ENCODE measurements around the gene CDKN1C.
"Not testable (repeated sequence)": the region's sequence is repeated elsewhere in the genome, so short reads cannot be mapped to it uniquely, and the experiment has no call there.

Gene CDKN1C

GRCh38 chr11:2912498-2912897 is 26.9 kb upstream of the CDKN1C start:
- H3K4me3 ChIP-seq (ENCODE audit: low read depth, low read length), result no peak overlapping the region
- TF ChIP-seq, protein P1, sequence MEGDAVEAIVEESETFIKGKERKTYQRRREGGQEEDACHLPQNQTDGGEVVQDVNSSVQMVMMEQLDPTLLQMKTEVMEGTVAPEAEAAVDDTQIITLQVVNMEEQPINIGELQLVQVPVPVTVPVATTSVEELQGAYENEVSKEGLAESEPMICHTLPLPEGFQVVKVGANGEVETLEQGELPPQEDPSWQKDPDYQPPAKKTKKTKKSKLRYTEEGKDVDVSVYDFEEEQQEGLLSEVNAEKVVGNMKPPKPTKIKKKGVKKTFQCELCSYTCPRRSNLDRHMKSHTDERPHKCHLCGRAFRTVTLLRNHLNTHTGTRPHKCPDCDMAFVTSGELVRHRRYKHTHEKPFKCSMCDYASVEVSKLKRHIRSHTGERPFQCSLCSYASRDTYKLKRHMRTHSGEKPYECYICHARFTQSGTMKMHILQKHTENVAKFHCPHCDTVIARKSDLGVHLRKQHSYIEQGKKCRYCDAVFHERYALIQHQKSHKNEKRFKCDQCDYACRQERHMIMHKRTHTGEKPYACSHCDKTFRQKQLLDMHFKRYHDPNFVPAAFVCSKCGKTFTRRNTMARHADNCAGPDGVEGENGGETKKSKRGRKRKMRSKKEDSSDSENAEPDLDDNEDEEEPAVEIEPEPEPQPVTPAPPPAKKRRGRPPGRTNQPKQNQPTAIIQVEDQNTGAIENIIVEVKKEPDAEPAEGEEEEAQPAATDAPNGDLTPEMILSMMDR (IDR thresholded peaks at IDR 0.05; ENCODE audit: low read depth, low read length, missing control alignments), result no peak
- no peak for DNase-seq (ENCODE audit: low read depth)

- H3K4me3 ChIP-seq (ENCODE audit: low read depth, low read length), result no peak overlapping the region
- DNase-seq (ENCODE audit: low read depth), result no peak
- TF ChIP-seq, protein P1 (IDR thresholded peaks at IDR 0.05; ENCODE audit: low read depth, low read length, missing control alignments), result no peak
Measured at GRCh38 chr11:2911785-2912391, 26.3 kb upstream of the CDKN1C start.

- no peak for DNase-seq (ENCODE audit: low read depth)
- H3K4me3 ChIP-seq (ENCODE audit: low read depth, low read length), result no peak overlapping the region
- TF ChIP-seq, protein P1 (IDR thresholded peaks at IDR 0.05; ENCODE audit: low read depth, low read length, missing control alignments), result no peak
Measured at GRCh38 chr11:2911088-2911784, 25.7 kb upstream of the CDKN1C start.

DNA sequence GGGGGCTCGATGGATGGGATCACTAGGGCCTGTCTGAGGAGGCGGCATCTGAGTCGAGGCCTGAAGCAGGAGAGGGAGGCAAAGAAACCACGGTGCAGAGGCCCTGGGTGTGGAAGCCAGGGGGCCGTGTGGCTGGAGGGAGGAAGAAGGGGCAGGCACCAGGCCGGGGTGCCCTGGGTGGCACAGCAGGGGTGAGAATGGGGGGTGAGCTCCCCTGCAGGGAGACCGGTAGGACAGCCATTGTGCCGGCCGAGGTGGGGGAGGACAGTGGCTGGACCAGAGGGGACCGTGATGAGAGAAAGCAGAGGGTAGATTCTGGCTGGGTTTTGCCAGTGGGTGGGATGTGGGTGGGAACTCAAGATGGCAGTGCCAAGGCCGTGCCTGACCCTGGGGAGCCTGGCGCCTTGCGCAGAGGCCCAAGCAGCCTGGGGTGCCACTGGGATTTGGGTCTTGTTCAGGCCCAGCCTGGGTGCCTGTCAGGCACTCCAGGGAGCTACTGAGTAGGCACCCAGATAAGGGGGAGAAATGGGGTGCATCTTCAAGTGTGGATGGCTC is 24.9 kb upstream of the CDKN1C start:
- TF ChIP-seq, protein P1 (IDR thresholded peaks at IDR 0.05; ENCODE audit: low read depth, low read length, missing control alignments), result no peak
- no peak for DNase-seq (ENCODE audit: low read depth)
- no peak overlapping the region for H3K4me3 ChIP-seq (ENCODE audit: low read depth, low read length)

- no peak for DNase-seq (ENCODE audit: low read depth)
- TF ChIP-seq, protein P1 (IDR thresholded peaks at IDR 0.05; ENCODE audit: low read depth, low read length, missing control alignments), result no peak
- H3K4me3 ChIP-seq (ENCODE audit: low read depth, low read length), result no peak overlapping the region
Measured at GRCh38 chr11:2909133-2909902, 23.7 kb upstream of the CDKN1C start.

DNA sequence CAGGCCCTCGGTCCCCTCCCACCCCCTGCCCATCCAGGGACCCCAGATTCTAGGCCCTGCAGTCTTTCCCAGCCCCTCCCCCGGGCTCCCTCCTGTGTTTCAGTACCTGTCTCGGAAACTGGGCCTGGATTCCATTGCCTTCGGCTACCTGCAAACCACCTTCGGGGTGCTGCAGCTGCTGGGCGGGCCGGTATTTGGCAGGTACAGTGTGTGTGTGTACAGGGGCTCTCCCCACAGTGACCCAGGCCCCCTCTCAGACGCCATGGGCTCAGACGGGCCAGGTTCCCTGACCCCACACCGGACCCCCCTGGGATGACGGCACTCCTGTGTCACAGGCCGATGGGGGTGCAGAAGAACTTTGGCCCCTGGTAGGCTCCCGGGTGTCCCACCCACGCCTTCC is 22.6 kb upstream of the CDKN1C start:
- DNase-seq (ENCODE audit: low read depth), result no peak
- TF ChIP-seq, protein P1 (IDR thresholded peaks at IDR 0.05; ENCODE audit: low read depth, low read length, missing control alignments), result no peak
- no peak overlapping the region for H3K4me3 ChIP-seq (ENCODE audit: low read depth, low read length)

DNA sequence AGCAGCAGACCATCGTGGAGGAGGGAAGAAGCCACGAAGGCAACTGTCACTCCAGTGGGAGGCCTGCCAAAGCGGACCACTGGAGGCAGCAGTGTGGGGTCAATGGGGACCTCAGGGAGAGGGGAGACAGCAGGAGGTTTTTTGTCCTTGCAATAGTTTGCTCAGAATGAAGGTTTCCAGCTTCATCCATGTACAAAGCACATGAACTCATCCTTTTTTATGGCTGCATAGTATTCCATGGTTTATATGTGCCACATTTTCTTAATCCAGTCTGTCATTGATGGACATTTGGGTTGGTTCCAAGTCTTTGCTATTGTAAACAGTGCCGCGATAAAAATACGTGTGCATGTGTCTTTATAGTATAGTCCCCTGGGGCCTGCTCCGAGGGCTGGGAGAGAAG is 19.7 kb upstream of the CDKN1C start:
- not testable (repeated sequence) for DNase-seq (ENCODE audit: low read depth); H3K4me3 ChIP-seq (ENCODE audit: low read depth, low read length)
